22Rv1 (cell line): ENCODE results near the gene CTDP1.

ENCODE experiments used
- CTCF ChIP-seq: fragments of 450-650 bp; IDR thresholded peaks from 2 replicates; pipeline ENCODE4 v1.5.1; 2017; ENCODE audit warnings: mild to moderate bottlenecking
- ZFX ChIP-seq: fragments of 450-650 bp; IDR thresholded peaks from 2 replicates; pipeline ENCODE4 v1.6.1; 2017; ENCODE audit warnings: antibody characterized with exemption, borderline replicate concordance

DNA sequence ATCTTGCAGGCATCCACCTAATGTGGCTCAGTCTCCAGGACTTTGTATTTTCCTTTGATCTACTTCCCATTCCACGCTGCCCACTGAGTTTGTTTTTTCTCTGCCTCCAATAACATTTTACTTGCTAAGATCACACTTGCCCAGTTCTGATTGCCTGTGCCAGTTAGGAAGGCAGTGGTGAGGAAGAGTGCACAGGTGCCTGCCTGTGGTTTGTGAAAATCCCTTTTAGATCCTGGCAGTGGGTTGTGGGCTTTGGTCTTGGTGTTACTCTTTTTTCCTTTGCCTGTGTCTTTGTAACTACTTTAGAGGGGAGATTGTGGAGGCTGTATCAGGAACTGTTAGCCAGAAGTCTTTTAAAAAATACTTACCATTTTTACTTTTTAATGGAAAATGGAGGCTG, 81.3 kb downstream of the CTDP1 start:
- TF ChIP-seq CTCF (no peak), ZFX (no peak)
